Measurements from ENCODE around the gene ENTHD1. TPM values are rescaled to one million over a fixed set of nuclear protein-coding genes. Genes with fewer than 3 reads are reported as not detected.

Gene ENTHD1
- total and polyA plus RNA-seq, 2 of the 8 experiments (the other 6 are each of a cell fraction or from before 2014, with no cell fraction given): not detected

DNA sequence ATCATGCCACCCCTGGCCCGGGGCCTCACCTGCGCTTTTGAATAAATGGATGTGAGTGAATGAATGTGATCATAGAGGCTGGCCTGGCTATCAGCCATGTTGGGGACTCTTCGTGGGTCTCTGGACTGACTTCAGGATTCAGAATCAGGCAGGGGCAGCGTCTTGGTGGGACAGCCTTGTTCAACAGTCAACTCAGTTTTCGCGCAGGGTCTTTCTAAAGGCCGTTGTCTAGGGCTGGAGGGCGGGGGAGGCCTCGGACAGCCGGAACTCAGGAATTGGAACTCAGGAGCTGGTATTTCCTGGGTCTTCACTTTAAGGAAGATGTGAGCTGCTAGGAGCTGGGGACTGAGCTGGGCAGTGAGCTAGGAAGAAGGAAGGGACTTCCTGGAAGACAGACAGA, 177.0 kb downstream of the ENTHD1 start (continued):
- TF ChIP-seq NRF1 (IDR thresholded peaks at IDR 0.05; ENCODE audit: low read depth, low read length) (no peak), POLR2A (IDR thresholded peaks at IDR 0.05; ENCODE audit: control extremely low read depth in 1 of 2, low read depth in 2 of 2, low read length in 2 of 2) (no peak), CREB1 (IDR thresholded peaks at IDR 0.05) (no peak), GTF2F1 (IDR thresholded peaks at IDR 0.05; ENCODE audit: borderline replicate concordance, low read depth, low read length) (no peak)
- TF ChIP-seq, protein P1, sequence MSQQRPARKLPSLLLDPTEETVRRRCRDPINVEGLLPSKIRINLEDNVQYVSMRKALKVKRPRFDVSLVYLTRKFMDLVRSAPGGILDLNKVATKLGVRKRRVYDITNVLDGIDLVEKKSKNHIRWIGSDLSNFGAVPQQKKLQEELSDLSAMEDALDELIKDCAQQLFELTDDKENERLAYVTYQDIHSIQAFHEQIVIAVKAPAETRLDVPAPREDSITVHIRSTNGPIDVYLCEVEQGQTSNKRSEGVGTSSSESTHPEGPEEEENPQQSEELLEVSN (IDR thresholded peaks at IDR 0.05): no peak

All from H1 (cell line).